Immature natural killer cell (primary cell): ENCODE measurements around the gene IKZF2. TPM values are rescaled to one million over a fixed set of nuclear protein-coding genes. Genes with fewer than 3 reads are reported as not detected.

Source experiments
- polyA plus RNA-seq, 3 donors: library from polyadenylated mRNA; unstranded; fragments of 300-500 nt; fragmentation: Illumina TruSeq; gene quantifications; one replicate each; pipeline ENCODE4 v1.2.3, GENCODE V29; 2021

Gene IKZF2
- polyA plus RNA-seq, 3 donors from 2014 or later = 3.6 to 13.6 (median 8.0) TPM

Other genes starting within 250 kb of the IKZF2 start
- 10 to 100 TPM in 2 of 3 donors, 1 to 10 TPM in 1; 9.7 to 18.6 (median 11.5) TPM for gene SPAG16, start 132.9 kb upstream of the IKZF2 start, polyA plus RNA-seq